Astrocyte of the spinal cord (primary cell): ENCODE data around the gene RPL19.
A peak's percentile ranks its signal among the peaks of the same experiment; 100 is the strongest.

Experiments
- DNase-seq: peaks from one replicate; pipeline ENCODE4 v3.0.0; 2011; ENCODE audit warnings: low read depth, low spot score
- H3K4me3 ChIP-seq: 2 replicates; pipeline ENCODE4 v1.5.1; 2011; ENCODE audit warnings: low read depth, mild to moderate bottlenecking, low read length, moderate library complexity
- CTCF ChIP-seq: IDR thresholded peaks from 2 replicates; pipeline ENCODE4 v1.5.1; 2012; ENCODE audit warnings: low read depth, mild to moderate bottlenecking, low read length, inconsistent platforms
- in situ Hi-C: cut with HindIII; loops from 2 replicates; pipeline ENCODE4 v1.10.0; 2017; ENCODE audit warnings: low sequenced_read_pairs

Gene RPL19

GRCh38 chr17:39225959-39226683, 26.0 kb downstream of the RPL19 start:
- in situ Hi-C loops = no loop called here
- peak; percentile 14 for DNase-seq
- TF ChIP-seq CTCF = no peak
- peak overlapping the region; percentile 24 for H3K4me3 ChIP-seq

- no peak for TF ChIP-seq CTCF
- in situ Hi-C loops = no loop called here
- DNase-seq = no peak
- H3K4me3 ChIP-seq = no peak overlapping the region
Measured at GRCh38 chr17:39227364-39227919, 27.4 kb downstream of the RPL19 start.

- in situ Hi-C loops = no loop called here
- TF ChIP-seq CTCF = no peak
- H3K4me3 ChIP-seq = no peak overlapping the region
- DNase-seq = no peak
Measured at GRCh38 chr17:39229274-39229913, 29.3 kb downstream of the RPL19 start.

GRCh38 chr17:39230361-39230760, 30.3 kb downstream of the RPL19 start:
- no peak for TF ChIP-seq CTCF
- no peak overlapping the region for H3K4me3 ChIP-seq
- in situ Hi-C loops = no loop called here
- no peak for DNase-seq

- in situ Hi-C loops = no loop called here
- DNase-seq = no peak
- no peak overlapping the region for H3K4me3 ChIP-seq
- TF ChIP-seq CTCF = no peak
Measured at GRCh38 chr17:39231091-39231561, 31.0 kb downstream of the RPL19 start.

GRCh38 chr17:39231591-39232551, 31.8 kb downstream of the RPL19 start:
- in situ Hi-C loops = no loop called here

More at GRCh38 chr17:39231591-39232551, 31.8 kb downstream of the RPL19 start:
- DNase-seq = no peak
- H3K4me3 ChIP-seq = no peak overlapping the region
- peak; percentile 81 for TF ChIP-seq CTCF
